Stimulated activated CD4-positive, alpha-beta T cell treated with anti-CD3 and anti-CD28 coated beads, Interleukin-1b, Interleukin-23, amount 100 ng/mL, for 1 hour (primary cell): ENCODE results near the gene EVA1C.
"Not testable (repeated sequence)": the region's sequence is repeated elsewhere in the genome, so short reads cannot be mapped to it uniquely, and the experiment has no call there.

Experiments
- DNase-seq, 2 donors: peaks; one replicate each; pipeline ENCODE4 v3.0.0-alpha.2; 2020; ENCODE audit warnings: low read depth in 2 of 2

The EVA1C gene

GRCh38 chr21:32424674-32425073 lies 12.2 kb downstream of the EVA1C start:
- DNase-seq, result no peak

DNA sequence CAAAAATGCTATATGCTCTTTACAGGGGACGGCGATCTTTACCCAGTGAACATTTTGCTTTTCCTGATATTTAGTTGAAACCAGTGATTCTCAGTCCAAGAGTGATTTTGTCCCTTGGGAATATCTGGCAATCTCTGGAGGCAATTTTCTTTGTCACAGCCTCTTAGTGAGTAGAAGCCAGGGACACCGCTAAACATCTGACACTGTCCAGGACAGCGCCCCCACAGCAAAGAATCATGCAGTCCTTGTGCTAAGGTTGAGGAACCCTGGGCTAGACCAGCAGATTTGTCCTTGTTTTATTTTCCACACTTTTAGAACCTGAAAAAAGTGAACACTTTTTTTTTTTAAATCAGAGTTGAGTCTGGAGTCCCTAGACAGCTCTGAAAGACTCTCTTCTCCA lies 13.1 kb downstream of the EVA1C start:
- no peak for DNase-seq

DNA sequence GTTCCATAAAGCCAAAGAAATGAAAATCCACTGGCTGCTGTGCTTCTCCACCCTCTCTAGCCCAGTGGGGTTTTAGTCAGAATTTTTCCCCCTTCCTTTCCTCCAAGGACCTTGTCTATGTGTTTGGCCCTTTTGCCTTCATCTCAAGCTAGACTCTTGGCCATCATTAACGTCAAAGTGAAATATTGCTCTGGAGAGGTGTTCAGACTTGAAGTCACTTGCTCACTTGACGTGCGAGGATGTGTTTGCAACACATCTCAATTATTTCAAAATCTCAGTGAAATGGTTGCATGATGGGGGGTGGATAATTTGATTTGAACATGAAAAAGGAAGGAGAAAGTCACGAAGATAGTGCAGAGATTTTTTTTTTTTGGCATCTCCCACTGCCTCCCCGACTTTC lies 13.6 kb downstream of the EVA1C start:
- DNase-seq, result no peak

DNA sequence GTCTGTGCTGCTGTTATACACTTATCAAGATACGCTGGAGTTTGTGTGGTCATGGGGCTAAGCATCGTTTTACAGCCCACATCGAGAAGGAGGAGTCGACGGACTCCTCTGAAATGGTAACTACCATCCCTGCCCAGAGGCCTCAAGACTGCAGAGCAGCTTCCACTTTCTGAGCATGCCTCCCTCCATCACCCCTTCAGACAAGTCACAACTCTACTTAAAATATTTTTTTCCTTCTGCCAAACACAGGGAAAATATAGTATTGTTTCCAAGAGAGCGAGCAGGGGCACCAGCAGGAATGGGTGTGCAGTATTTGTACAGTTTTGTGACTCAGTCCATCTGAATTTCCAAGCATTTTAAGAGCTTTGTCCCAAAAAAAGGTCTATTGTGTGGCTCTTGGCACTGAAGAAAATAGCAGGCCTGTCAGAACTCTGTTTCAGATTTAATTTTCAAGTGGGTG lies 14.1 kb downstream of the EVA1C start:
- DNase-seq, result no peak

GRCh38 chr21:32427958-32428623 lies 15.6 kb downstream of the EVA1C start:
- DNase-seq, result no peak

- not testable (repeated sequence) for DNase-seq
Measured at GRCh38 chr21:32432982-32433660, 20.6 kb downstream of the EVA1C start.

GRCh38 chr21:32437729-32438128 lies 25.2 kb downstream of the EVA1C start:
- DNase-seq, result no peak

DNA sequence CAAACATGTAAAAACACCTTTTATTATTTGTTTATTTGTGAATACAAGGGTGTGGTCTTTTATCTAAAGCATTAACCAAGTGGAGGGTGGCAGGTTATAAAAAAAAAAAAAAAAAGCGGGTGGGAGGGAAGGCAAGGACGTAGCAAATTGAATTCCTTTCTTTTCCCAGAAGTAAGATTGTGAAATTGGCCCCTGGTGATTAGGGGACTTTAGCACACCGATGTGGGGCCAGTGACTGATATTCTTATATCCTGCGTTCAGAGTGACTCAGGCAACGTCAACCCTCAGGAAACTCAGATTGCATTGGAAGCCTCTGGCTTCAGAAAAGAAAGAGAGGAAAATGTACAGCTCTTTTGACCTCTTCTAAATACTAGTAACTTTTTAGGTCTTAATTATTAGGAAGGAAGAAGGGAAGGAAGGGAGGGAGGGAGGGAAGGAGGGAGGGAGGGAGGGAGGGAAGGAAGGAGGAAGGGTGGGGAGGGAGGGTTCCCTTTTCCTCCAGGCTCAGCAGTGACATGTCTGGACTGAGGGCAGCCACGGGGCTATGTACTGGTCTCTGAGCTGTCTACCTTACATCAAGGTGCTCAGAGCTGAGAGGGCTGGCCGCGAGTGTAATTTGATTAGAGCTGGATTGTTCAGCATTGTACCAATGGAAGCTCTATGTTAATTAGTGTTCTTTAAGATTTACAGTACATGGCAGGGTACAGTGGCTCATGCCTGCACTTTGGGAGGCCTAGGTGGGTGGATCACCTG lies 30.2 kb downstream of the EVA1C start:
- no peak for DNase-seq

DNA sequence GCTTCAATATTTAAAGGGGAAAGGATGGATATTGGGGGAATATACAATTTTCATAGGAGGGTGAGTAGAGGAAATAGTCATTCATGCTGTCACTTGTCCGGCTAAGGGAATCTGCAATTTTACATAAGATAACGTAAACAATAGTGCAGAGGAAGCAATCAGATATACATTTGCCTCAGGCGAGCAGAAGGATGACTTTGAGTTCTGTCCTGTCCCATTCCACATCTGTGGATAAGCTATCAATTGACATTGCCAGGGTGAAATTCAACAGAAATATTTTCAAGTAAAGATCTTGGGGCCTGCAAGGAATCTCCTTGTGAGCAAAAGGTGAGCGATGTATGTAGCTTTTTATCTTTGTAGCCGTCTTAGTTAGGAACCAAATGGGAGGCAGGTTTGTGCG lies 32.6 kb downstream of the EVA1C start:
- no peak for DNase-seq

- DNase-seq, result not testable (repeated sequence)
Measured at GRCh38 chr21:32446440-32446839, 33.9 kb downstream of the EVA1C start.

- no peak for DNase-seq
Measured at GRCh38 chr21:32447224-32447623, 34.7 kb downstream of the EVA1C start.

DNA sequence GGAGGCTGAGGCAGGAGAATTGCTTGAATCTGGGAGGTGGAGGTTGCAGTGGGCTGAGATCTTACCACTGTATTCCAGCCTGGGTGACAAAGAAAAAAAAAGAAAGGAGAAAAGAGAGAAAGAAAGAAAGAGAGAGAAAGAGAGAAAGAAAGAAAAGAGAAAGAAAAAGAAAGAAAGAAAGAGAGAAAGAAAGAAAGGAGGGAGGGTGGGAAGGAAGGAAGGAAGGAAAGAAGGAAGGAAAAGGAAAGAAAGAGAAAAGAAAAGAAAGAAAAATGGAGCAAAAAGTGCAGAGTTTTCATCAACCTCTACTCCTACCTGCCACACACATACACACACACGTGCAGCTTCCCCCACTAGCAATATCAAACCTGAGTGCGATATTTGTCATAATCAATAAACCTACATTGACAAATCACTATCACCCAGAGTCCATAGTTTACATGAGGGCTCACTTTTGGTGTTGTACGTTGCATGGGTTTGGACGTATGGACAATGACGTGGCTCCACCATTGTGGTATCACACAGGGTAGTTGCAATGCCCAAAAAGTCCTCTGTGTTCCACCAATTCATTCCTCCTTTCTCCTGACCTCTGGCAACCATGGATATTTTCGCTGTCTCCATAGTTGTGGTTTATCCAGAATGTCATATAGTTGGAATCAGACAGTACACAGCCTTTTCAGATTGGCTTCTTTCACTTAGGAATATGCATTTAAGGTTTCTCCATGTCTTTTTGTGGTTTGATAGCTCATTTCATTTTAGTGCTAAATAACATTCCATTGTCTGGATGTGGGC lies 36.5 kb downstream of the EVA1C start:
- no peak for DNase-seq

GRCh38 chr21:32450881-32451701 lies 38.6 kb downstream of the EVA1C start:
- not testable (repeated sequence) for DNase-seq

DNA sequence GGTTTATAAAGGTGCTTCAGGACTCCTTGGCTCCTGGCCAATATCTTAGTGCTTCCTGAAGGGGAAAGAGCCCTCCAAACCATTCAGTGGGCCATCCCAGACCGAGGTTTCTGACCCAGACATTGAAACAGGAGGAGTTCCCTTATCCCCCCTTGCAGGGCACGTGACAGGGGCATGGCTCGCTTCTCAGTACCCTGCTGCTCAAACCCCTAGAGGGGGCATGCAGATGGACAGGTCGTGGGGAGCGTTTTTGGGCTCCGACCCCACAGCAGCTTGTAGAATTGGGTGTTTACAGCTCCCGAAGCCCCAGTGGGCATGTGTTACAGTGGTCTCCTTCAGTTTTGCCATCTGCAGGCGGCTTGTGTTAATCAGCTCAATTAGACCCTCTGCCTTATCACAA lies 39.7 kb downstream of the EVA1C start:
- DNase-seq, result not testable (repeated sequence)

DNA sequence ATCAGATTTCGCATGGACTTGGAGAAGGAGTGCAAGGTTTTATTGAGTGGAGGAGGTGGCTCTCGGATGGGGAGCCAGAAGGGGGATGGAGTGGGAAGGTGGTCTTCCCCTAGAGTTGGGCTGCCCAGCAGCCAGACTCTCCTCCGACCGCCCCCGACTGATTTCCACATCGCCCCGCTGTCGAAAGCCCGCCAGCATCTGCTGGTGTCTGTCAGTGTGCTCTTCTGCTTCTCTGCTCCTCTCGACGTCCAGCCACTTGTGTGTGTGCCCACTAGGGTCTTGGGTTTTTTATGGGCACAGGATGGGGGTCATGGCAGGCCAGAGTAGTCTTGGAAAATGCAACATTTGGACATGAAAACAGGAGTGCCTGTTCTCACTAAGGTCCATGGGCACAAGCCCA lies 40.1 kb downstream of the EVA1C start:
- DNase-seq, result no peak

DNA sequence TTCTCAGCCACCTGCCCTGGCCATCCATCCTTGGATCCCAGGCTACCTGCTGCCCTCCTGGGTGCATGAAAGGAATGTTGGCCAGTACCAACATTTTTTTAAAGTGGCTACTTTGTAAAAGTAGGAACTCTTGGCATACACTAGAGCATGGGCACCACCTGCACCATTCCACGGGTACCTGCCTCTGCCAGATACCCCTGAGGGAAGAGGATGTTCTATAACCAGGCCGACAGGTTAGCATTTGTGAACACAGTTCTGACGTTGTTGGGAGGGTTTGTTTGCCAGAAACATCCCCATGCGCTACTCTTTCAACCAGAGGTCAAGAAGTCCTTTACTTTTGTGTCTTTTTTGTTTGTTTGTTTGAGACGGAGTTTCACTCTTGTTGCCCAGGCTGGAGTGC lies 43.0 kb downstream of the EVA1C start:
- DNase-seq, result no peak

- no peak for DNase-seq
Measured at GRCh38 chr21:32456497-32456918, 44.0 kb downstream of the EVA1C start.

DNA sequence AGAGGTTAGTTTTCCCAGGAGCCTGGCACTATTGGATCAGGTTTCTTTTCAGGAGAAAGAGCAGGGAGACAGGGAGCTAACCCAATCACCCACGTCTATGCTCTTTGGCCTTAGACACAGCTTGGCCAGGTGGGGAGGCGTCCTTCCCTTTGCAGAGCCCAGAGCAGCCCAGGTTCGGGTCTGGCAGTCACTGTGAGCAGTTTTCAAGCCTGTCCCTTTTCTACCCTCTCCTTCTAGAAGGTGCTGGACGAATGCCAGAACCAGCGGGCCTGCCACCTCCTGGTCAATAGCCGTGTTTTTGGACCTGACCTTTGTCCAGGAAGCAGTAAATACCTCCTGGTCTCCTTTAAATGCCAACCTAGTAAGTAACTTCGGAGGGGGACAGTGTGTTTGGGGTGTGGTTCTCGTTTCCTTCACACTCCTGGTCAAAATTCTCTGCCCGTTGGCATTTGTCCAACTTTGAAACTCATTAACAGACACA lies 44.9 kb downstream of the EVA1C start:
- DNase-seq, result no peak

- DNase-seq, result no peak
Measured at GRCh38 chr21:32457962-32458361, 45.5 kb downstream of the EVA1C start.

- no peak for DNase-seq
Measured at GRCh38 chr21:32459972-32460371, 47.5 kb downstream of the EVA1C start.

- DNase-seq, result no peak
Measured at GRCh38 chr21:32461503-32461902, 49.0 kb downstream of the EVA1C start.
